ENCODE measurements around the gene FLNB. TPM values are rescaled to one million over a fixed set of nuclear protein-coding genes. Genes with fewer than 3 reads are reported as not detected.

The FLNB gene
- total and polyA plus RNA-seq, 2 of the 13 experiments (the other 11 are each of a cell fraction or from before 2014, with no cell fraction given): 106 to 130 TPM

- peak overlapping the region; percentile 84 for H3K27ac ChIP-seq (ENCODE audit: extremely low read length, insufficient read depth, low read length)
- H2AFZ ChIP-seq (ENCODE audit: low read length): no peak overlapping the region
- intact Hi-C loops (cut with micrococcal nuclease; ENCODE audit: unreplicated experiment) (loop anchor here (1.0 to 2.0 kb wide), 3 partner anchors 7 to 113 kb away; partner anchors contain the start of genes HTD2 and RPP14), in situ Hi-C loops (cut with HindIII; ENCODE audit: extremely low pct_ligation_motif_present, low pct_unique_long_range_greater_than_20kb) (no loop called here)
- H3K9ac ChIP-seq (ENCODE audit: insufficient read depth, low read depth, low read length): peak overlapping the region; percentile 52
- BruUV-seq (replicated peaks): no TSS peak
- WGBS (ENCODE audit: low lambda C conversion rate): 39% methylated on average over 12 of the region's 12 CpGs
- ChIA-PET CTCF (ENCODE audit: low intra/inter-chr PET ratio, low total read pairs) (no interaction called here), POLR2A (interaction anchor here (0.6 to 1.8 kb wide), 9 partner anchors 8 to 113 kb away, joined by 3 to 11 read pairs (median 4); partner anchors contain the start of genes ABHD6, HTD2 and RPP14)
- no peaks in the 10 kb centered on the region for H3K79me2 ChIP-seq (ENCODE audit: insufficient read depth, low read length)
- H4K20me1 ChIP-seq (ENCODE audit: insufficient read depth, low read length): no peaks in the 10 kb centered on the region
- H3K4me2 ChIP-seq (ENCODE audit: low read depth, low read length): peak overlapping the region; percentile 66
- no peaks in the 10 kb centered on the region for H3K36me3 ChIP-seq (replicated peaks in 1 of 2; ENCODE audit: control insufficient read depth in 1 of 2, insufficient read depth in 2 of 2, low read length in 2 of 2)
- H3K4me3 ChIP-seq (replicated peaks in 1 of 3; ENCODE audit: insufficient read depth in 1 of 3, low read depth in 2 of 3, low read length in 3 of 3): peak overlapping the region in 1 of 3 experiments; percentile 38; a peak in 1 of 6 replicates
- DNase-seq (ENCODE audit: low spot score) (no peak), FAIRE-seq (no peak), ATAC-seq (peak; percentile 20)
- H3K4me1 ChIP-seq (ENCODE audit: insufficient read depth, low read length): peaks cover 89% of the 10 kb centered on the region
- H3K27me3 ChIP-seq (ENCODE audit: control insufficient read depth in 1 of 2, insufficient read depth in 2 of 2, low read length in 2 of 2): no peaks in the 10 kb centered on the region
- no peaks in the 10 kb centered on the region for H3K9me3 ChIP-seq (ENCODE audit: low read length)
- TF ChIP-seq ZBED4 (CRISPR knock-in tag; IDR thresholded peaks at IDR 0.05; ENCODE audit: borderline replicate concordance): 0 out of 2 replicates have a peak, but pooled peaks have one; percentile 3
- TF ChIP-seq ZGPAT (CRISPR knock-in tag; IDR thresholded peaks at IDR 0.05): peak; percentile 8; the same call in 1 of the 2 replicates
- TF ChIP-seq, protein P1, sequence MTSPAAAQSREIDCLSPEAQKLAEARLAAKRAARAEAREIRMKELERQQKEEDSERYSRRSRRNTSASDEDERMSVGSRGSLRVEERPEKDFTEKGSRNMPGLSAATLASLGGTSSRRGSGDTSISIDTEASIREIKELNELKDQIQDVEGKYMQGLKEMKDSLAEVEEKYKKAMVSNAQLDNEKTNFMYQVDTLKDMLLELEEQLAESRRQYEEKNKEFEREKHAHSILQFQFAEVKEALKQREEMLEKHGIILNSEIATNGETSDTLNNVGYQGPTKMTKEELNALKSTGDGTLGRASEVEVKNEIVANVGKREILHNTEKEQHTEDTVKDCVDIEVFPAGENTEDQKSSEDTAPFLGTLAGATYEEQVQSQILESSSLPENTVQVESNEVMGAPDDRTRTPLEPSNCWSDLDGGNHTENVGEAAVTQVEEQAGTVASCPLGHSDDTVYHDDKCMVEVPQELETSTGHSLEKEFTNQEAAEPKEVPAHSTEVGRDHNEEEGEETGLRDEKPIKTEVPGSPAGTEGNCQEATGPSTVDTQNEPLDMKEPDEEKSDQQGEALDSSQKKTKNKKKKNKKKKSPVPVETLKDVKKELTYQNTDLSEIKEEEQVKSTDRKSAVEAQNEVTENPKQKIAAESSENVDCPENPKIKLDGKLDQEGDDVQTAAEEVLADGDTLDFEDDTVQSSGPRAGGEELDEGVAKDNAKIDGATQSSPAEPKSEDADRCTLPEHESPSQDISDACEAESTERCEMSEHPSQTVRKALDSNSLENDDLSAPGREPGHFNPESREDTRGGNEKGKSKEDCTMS (CRISPR knock-in tag; conservative IDR thresholded peaks at IDR 0.05): no peak
- TF ChIP-seq ZNF713 (CRISPR knock-in tag; IDR thresholded peaks at IDR 0.05): peak; percentile 80
- 0 out of 2 replicates have a peak, but pooled peaks have one; percentile 45 for TF ChIP-seq E2F1 (CRISPR knock-in tag; IDR thresholded peaks at IDR 0.05)
- TF ChIP-seq, protein P2, sequence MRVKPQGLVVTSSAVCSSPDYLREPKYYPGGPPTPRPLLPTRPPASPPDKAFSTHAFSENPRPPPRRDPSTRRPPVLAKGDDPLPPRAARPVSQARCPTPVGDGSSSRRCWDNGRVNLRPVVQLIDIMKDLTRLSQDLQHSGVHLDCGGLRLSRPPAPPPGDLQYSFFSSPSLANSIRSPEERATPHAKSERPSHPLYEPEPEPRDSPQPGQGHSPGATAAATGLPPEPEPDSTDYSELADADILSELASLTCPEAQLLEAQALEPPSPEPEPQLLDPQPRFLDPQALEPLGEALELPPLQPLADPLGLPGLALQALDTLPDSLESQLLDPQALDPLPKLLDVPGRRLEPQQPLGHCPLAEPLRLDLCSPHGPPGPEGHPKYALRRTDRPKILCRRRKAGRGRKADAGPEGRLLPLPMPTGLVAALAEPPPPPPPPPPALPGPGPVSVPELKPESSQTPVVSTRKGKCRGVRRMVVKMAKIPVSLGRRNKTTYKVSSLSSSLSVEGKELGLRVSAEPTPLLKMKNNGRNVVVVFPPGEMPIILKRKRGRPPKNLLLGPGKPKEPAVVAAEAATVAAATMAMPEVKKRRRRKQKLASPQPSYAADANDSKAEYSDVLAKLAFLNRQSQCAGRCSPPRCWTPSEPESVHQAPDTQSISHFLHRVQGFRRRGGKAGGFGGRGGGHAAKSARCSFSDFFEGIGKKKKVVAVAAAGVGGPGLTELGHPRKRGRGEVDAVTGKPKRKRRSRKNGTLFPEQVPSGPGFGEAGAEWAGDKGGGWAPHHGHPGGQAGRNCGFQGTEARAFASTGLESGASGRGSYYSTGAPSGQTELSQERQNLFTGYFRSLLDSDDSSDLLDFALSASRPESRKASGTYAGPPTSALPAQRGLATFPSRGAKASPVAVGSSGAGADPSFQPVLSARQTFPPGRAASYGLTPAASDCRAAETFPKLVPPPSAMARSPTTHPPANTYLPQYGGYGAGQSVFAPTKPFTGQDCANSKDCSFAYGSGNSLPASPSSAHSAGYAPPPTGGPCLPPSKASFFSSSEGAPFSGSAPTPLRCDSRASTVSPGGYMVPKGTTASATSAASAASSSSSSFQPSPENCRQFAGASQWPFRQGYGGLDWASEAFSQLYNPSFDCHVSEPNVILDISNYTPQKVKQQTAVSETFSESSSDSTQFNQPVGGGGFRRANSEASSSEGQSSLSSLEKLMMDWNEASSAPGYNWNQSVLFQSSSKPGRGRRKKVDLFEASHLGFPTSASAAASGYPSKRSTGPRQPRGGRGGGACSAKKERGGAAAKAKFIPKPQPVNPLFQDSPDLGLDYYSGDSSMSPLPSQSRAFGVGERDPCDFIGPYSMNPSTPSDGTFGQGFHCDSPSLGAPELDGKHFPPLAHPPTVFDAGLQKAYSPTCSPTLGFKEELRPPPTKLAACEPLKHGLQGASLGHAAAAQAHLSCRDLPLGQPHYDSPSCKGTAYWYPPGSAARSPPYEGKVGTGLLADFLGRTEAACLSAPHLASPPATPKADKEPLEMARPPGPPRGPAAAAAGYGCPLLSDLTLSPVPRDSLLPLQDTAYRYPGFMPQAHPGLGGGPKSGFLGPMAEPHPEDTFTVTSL (CRISPR knock-in tag; IDR thresholded peaks at IDR 0.05; ENCODE audit: borderline replicate concordance): no peak; the same call in 1 of the 2 replicates
These were observed 185.6 kb downstream of the FLNB start for GRCh38 chr3:58193682-58194407.
